GM19438 (cell line): Measurements from ENCODE around the gene SLC9A3.

ENCODE experiments used
- ATAC-seq: cut with Tn5 transposase; IDR thresholded peaks from one replicate; pipeline ENCODE4 v1.9.1; 2021; ENCODE audit warnings: low read depth; ENCODE audit not compliant: unreplicated experiment

The SLC9A3 gene

DNA sequence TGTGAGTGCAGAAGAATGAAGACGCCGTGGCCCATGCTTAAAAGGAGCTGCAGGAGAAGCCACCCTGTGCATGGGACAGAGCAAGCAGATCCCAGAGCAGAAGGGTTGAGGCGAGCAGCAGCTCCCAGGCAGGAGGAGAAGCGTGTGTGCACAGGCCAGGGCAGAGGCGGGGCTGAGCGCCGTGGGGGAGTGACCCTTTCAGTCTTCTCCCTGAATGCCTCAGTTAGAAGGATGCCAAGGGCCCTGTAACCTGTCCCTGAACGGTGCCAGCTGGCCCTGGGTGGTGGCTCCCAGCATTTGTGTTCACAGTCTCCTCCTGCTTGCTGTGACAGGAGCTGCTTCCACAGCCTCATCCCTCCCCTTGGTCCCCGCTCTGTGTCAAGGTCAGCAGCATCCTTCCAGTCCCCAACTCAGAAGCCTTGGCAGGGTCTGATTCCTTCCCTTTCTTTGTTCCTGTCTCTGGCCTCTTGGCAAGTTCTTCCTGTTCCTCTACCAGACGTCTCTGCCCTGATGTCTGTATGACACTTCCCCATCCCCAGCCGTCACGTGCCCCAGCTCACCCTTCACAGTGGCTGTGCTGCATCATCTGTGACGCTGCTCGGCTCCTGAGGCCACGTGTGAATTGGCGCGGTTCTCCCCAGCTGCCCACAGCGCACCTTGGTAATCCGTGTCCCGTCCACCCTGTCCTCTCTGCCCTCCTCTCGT is 76.0 kb downstream of the SLC9A3 start:
- no peak for ATAC-seq

GRCh38 chr5:447501-447900 is 76.7 kb downstream of the SLC9A3 start:
- ATAC-seq = no peak

DNA sequence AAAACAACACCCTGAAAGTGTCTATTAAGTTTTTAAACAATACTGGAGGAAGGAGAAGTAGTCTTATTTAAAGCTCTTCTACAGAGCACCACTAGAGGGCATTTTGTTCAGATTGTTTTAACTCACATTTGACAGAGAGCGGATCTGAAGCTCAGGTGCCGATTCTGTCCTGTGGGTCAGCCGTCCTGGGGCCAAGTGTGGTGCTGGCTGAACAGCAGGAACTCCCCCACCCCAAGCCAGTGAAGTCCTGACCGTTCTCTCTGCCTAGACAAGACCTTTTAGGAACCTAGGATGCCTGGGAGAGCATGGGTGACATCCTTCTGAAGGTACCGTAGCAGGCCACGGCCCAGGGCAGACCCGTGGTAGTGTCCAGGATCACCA is 77.4 kb downstream of the SLC9A3 start:
- ATAC-seq = no peak

DNA sequence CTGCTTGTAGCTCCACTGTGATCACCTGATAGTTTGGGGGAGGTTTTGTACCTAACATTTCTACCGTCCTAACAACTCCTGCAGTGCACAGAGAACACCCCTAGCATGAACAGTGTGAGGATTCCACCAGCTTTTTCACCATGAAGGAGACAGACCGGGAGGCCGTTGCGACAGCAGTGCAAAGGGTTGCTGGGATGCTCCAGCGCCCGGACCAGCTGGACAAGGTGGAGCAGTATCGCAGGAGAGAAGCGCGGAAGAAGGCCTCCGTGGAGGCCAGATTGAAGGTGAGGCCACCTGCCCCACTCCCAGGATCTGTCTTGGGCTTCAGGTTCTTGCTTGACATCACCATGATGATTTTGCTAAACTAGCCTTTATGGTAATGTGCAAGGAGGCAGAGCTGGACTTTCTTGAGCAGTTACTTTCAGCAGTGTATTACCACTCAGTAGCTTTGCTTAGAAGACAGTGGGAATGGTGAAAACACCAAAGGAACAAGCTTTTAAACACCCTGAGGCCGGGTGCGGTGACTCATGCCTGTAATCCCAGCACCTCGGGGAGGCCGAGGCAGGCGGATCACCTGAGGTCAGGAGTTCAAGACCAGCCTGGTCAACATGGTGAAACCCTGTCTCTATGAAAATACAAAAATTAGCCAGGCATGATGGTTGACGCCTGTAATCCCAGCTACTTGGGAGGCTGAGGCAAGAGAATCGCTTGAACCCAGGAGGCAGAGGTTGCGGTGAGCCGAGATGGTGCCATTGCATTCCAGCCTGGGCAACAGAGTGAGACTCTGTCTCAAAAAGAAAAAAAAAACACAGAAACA is 78.0 kb downstream of the SLC9A3 start:
- no peak for ATAC-seq

GRCh38 chr5:445591-445990 is 78.7 kb downstream of the SLC9A3 start:
- no peak for ATAC-seq

DNA sequence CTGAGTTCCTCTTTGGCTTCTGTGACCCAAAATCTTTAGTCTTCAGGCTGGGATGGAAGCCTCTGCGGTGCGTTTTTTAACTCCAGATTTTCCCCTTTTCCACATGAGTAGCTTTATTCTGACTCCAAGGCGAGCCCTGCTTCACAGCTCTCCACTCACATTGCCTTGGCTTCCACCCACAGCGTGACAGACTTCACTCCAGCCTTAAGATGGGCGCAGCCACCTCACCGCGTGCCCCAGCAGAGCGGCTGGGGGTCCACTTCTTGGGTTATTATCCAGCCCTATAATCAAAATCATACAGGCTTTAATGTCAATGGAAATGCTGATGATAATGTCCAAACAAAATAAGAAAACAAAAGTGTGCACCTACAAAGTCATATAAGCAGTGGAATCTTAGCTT is 80.0 kb downstream of the SLC9A3 start:
- no peak for ATAC-seq

DNA sequence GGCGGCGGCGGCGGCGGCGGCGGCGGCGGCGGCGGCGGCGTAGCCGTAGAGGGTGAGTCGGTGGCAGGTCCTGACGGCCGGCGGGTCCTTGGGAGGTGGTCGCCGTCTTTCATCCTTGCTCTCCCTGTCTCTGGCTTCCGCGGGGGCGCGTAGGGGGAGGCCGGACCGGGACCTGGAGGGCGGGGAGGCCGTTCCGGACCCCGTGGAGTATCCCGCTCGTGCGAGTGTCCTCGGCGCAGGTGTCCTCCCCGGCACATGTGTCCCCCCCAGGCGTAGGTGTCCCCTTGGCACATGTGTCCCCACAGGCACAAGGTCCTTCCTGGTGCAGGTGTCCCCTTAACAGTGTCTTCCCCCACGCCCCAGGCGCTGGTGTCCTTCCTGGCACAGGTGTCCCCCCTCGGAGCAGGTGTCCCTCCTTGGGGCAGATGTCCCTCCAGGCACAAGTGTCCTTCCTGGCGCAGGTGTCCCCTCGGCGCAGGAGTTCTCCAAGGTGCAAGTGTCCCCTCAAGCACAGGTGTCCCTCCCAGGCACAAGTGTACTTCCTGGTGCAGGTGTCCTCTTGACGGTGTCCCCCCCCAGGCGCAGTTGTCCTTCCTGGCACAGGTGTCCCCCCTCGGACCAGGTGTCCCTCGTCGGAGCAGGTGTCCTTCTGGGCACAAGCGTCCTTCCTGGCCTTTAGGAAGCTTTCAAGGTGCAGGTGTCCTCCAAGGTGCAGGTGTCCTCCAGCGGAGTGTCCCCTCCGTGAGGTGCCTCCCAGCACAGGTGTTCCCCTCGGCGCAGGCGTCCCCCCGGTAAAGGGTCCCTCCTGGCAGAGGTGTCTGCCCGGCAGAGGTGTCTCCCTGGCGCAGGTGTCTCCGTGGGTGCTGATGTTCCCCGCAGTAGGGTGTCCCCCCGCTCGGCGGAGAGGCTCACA is 80.8 kb downstream of the SLC9A3 start:
- peak; percentile 19 for ATAC-seq

DNA sequence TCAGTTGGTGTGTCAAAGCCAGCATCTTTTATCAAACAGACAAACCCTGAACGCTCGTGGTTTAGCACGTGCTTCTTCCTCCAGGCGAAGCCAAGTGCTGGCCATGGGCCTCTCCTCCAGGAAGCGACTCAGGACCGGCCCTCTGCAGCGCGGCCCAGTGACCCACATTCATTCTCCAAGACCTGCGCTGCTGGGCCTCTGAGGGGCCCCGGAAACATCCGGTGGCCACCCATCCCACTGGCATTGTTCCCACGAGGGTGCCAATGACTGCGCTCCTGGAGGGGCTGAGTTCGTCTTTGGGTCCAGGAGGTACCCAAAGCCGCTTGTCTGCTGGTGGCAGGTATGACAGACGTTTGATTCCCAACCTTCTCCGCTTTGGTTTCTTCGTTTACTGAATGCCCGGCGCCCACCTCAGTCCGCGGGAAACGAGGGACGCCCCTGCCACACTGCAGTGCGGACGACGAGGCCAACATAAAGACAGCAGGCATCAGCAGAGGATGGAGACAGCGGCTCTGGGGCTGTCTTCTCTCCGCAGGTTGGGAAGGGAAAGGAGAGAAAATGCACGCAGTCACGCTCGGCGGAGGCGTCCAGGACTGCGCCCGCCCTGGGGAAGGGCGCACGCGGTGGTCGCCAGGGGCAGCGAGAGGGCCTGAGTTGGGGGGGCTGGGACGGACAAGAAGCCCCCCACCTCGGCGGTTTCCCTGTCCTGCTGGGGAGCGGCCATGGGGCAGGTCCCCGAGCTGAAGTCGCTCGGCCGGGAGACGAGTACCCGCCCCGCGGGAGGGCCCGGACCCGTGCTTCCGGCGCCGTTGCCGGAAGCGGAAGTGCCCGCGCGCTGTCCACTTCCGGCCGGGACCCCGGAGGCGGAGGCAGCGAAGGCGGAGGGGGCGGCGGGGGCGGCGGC is 81.7 kb downstream of the SLC9A3 start, which contains the start of gene EXOC3:
Gene EXOC3 (plus strand): TSS at position 842 of the 904 bp plus-strand sequence. CDS start 3,030 bp downstream, outside the sequence.
- ATAC-seq = peak; percentile 72

GRCh38 chr5:441996-442334 is 82.3 kb downstream of the SLC9A3 start:
- no peak for ATAC-seq

DNA sequence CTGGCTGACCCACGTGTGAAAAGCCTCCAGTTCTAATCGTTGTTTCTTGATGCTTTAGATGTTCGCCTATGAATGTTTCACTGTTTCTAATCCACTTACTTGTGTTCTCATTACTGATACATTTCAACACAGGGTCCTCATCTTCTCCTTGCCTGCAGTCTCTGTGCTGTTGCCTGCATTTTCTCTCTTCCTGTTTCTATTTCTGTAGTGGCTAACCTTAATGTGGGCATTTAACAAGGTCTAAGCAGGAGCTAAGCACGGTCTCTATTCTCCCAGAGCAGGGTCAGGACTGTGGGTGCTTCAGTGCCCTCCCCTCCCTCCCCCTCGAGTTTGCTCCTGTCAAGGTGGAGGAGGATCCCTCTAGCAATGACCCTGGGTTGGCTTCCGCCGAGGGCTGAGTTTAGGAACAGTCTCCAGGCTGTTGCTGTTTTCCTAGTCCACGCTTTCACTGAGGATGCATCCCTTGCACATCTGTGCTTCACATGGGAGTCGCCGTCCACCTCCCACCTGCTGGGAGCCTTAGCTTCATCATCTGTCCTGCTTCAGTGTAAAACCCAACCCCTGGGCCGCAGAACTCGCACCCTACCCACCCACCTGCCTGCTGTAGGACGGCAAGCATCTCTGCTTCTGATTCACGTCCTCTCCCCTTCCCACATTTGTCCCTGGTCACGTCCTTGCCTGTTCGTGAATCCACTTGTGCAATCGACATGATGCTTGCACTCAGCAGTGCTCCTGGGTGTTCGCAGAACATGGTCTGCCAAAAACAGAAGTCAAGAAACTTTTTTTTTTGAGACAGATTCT is 83.6 kb downstream of the SLC9A3 start:
- ATAC-seq = no peak

GRCh38 chr5:439636-440035 is 84.6 kb downstream of the SLC9A3 start:
- no peak for ATAC-seq

GRCh38 chr5:439181-439580 is 85.1 kb downstream of the SLC9A3 start:
- no peak for ATAC-seq

GRCh38 chr5:438481-438981 is 85.7 kb downstream of the SLC9A3 start:
- no peak for ATAC-seq

DNA sequence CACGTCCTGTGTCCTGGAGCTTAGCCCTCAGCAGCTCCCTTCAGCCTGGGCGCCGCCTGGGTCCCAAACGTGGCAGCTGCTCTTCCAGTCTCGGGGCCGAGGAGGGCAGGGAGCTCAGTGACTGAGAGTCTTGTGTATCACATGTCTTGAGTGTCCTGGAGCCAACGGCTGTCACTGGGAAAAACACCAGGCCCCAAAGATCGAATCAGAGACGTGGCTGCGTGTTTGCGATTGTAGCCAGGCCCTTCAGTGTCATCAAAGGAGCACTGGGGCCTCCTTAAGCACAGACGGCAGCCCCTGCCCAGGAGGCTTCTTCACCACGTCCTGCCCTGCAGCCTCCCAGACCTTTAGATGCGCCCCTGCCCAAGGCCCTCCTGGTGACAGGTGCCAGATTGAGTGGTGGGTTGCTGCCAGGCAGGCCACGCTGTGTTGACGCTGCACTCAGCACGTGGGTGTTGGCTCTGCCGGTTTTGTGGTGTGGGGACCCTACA is 86.9 kb downstream of the SLC9A3 start:
- no peak for ATAC-seq

- no peak for ATAC-seq
These were observed 87.6 kb downstream of the SLC9A3 start for GRCh38 chr5:436641-436975.

- ATAC-seq = no peak
These were observed 88.1 kb downstream of the SLC9A3 start for GRCh38 chr5:435961-436640.

DNA sequence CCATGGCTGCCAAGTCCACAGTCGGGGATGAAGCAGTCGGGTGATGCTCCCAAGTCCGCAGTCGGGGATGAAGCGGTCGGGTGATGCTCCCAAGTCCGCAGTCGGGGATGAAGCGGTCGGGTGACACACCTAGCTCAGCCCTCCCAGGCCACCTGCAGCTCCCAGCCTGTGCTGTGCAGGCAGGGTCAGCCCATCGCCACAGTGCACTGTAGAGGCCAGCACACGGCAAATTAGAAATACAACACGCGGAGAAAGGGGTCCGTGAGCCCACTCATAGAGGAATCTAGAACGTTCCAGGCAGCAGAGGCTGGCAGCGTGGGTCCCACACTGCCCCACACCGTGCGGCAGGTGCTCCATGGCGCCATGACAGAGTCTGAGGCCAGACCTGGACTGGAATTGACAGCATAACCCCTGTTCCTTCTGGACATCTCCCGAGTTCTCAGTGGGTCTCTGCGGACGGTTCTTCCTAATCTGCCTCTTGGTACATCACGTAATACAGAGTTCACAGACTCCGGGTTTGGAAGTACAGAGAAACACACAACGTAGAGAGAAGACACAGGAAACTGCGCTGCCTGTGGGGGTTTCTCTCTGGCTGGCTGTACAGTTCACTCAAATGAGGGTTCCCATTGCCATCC is 89.0 kb downstream of the SLC9A3 start:
- no peak for ATAC-seq
